Ishikawa (cell line): Measurements from ENCODE around the gene MYO7A.

Experiments used
- CEBPB ChIP-seq: IDR thresholded peaks from 2 replicates; pipeline ENCODE4 v1.6.1; 2012
- CREB1 ChIP-seq: IDR thresholded peaks from 2 replicates; pipeline ENCODE4 v1.6.1; 2012; ENCODE audit warnings: low read depth
- EGR1 ChIP-seq: IDR thresholded peaks from 2 replicates; pipeline ENCODE4 v1.6.1; 2012
- EP300 ChIP-seq: IDR thresholded peaks from 2 replicates; pipeline ENCODE4 v1.6.1; 2012; ENCODE audit warnings: borderline replicate concordance
- FOXM1 ChIP-seq: IDR thresholded peaks from 2 replicates; pipeline ENCODE4 v1.6.1; 2012; ENCODE audit warnings: low read depth, borderline replicate concordance
- NFIC ChIP-seq: IDR thresholded peaks from 2 replicates; pipeline ENCODE4 v1.6.1; 2012
- RAD21 ChIP-seq: IDR thresholded peaks from 2 replicates; pipeline ENCODE4 v1.6.1; 2012; ENCODE audit warnings: low read depth
- TAF1 ChIP-seq: IDR thresholded peaks from 2 replicates; pipeline ENCODE4 v1.6.1; 2012; ENCODE audit warnings: low read depth, mild to moderate bottlenecking
- TCF12 ChIP-seq: IDR thresholded peaks from 2 replicates; pipeline ENCODE4 v1.6.1; 2012; ENCODE audit warnings: low read depth
- TEAD4 ChIP-seq: IDR thresholded peaks from 2 replicates; pipeline ENCODE4 v1.6.1; 2012
- YY1 ChIP-seq: IDR thresholded peaks from 2 replicates; pipeline ENCODE4 v1.6.1; 2012; ENCODE audit warnings: low read depth
- ZBTB7A ChIP-seq: IDR thresholded peaks from 2 replicates; pipeline ENCODE4 v1.6.1; 2012; ENCODE audit warnings: low read depth
- TF ChIP-seq, protein P1 (sequence below): IDR thresholded peaks from 2 replicates; pipeline ENCODE4 v1.6.1; 2012
- TF ChIP-seq, protein P2 (sequence below): IDR thresholded peaks from 2 replicates; pipeline ENCODE4 v1.6.1; 2012
- TF ChIP-seq, protein P3 (sequence below): IDR thresholded peaks from 2 replicates; pipeline ENCODE4 v1.6.1; 2012; ENCODE audit warnings: low read depth, mild to moderate bottlenecking

The MYO7A gene

DNA sequence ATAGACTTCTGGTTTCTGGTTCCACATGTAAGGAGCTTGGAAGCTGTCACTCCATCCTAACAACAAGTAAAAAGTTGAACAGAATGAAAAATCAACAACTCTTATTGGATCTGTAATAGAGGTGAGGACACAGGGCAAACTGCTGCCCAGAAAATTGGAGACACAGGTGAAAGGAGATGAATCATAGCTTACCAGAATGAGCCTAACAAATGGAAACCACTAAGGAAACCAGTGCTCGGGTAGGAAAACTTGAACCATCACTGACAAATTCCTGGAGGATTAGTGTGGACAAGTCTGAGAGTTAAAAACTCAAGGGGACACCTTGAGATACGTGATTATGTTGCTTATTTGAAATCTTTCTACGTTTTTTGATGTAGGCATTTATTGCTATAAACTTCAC, 121.4 kb downstream of the MYO7A start:
- TF ChIP-seq CREB1 (no peak), TCF12 (no peak), ZBTB7A (no peak), FOXM1 (no peak), EGR1 (no peak), TEAD4 (no peak)
- TF ChIP-seq, protein P1, sequence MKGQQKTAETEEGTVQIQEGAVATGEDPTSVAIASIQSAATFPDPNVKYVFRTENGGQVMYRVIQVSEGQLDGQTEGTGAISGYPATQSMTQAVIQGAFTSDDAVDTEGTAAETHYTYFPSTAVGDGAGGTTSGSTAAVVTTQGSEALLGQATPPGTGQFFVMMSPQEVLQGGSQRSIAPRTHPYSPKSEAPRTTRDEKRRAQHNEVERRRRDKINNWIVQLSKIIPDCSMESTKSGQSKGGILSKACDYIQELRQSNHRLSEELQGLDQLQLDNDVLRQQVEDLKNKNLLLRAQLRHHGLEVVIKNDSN, result no peak
- TF ChIP-seq, protein P2, sequence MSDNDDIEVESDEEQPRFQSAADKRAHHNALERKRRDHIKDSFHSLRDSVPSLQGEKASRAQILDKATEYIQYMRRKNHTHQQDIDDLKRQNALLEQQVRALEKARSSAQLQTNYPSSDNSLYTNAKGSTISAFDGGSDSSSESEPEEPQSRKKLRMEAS, result no peak

- no peak for TF ChIP-seq NFIC
- no peak for TF ChIP-seq TEAD4
- no peak for TF ChIP-seq FOXM1
- TF ChIP-seq ZBTB7A, result no peak
- TF ChIP-seq, protein P2, result no peak
- no peak for TF ChIP-seq RAD21
Measured at GRCh38 chr11:77250881-77251640, 123.0 kb downstream of the MYO7A start.

DNA sequence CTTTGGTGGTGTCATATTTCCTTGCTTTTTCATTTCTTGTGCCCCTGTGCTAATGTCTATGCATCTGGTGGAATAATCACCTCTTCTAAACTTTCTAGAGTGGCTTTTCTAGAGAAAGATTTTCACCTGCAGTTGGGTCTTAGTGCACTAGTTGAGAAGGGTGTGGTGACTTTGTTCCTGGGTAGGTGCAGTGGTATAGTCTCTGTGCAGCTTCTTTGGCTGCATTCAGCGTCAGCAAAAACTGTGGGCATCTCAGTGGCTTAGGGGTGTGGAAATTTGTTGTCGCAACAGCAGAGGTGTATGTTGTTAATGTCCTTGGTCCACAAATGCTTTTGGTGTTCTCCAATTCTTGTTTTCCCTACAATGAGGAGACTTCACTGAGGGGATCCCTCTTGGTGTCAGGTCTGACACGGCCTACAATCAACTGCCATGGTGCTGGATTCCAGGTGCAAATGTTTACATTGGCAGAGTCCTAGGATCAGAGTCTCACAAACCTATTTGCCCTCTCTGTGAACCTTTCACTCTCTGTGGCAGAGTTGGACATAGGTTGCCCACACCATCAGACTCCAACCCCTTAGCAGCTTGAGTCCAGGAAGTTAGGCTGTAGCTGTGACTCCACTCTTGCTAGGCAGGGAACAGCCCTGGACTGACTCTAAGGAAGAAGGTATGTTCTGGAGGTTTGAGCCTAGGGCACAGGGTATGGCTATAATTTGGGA, 124.7 kb downstream of the MYO7A start:
- TF ChIP-seq, protein P1, result no peak
- TF ChIP-seq NFIC (no peak), TCF12 (no peak), CEBPB (no peak)
- TF ChIP-seq, protein P2, result no peak

GRCh38 chr11:77253690-77254089, 125.6 kb downstream of the MYO7A start:
- TF ChIP-seq TAF1 (no peak), EGR1 (no peak), CEBPB (no peak), FOXM1 (no peak), TCF12 (no peak), ZBTB7A (no peak), EP300 (no peak), NFIC (no peak), YY1 (no peak), TEAD4 (no peak), RAD21 (no peak), CREB1 (no peak)
- TF ChIP-seq, protein P1, result no peak
- TF ChIP-seq, protein P2, result no peak
- TF ChIP-seq, protein P3, sequence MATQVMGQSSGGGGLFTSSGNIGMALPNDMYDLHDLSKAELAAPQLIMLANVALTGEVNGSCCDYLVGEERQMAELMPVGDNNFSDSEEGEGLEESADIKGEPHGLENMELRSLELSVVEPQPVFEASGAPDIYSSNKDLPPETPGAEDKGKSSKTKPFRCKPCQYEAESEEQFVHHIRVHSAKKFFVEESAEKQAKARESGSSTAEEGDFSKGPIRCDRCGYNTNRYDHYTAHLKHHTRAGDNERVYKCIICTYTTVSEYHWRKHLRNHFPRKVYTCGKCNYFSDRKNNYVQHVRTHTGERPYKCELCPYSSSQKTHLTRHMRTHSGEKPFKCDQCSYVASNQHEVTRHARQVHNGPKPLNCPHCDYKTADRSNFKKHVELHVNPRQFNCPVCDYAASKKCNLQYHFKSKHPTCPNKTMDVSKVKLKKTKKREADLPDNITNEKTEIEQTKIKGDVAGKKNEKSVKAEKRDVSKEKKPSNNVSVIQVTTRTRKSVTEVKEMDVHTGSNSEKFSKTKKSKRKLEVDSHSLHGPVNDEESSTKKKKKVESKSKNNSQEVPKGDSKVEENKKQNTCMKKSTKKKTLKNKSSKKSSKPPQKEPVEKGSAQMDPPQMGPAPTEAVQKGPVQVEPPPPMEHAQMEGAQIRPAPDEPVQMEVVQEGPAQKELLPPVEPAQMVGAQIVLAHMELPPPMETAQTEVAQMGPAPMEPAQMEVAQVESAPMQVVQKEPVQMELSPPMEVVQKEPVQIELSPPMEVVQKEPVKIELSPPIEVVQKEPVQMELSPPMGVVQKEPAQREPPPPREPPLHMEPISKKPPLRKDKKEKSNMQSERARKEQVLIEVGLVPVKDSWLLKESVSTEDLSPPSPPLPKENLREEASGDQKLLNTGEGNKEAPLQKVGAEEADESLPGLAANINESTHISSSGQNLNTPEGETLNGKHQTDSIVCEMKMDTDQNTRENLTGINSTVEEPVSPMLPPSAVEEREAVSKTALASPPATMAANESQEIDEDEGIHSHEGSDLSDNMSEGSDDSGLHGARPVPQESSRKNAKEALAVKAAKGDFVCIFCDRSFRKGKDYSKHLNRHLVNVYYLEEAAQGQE, result no peak

DNA sequence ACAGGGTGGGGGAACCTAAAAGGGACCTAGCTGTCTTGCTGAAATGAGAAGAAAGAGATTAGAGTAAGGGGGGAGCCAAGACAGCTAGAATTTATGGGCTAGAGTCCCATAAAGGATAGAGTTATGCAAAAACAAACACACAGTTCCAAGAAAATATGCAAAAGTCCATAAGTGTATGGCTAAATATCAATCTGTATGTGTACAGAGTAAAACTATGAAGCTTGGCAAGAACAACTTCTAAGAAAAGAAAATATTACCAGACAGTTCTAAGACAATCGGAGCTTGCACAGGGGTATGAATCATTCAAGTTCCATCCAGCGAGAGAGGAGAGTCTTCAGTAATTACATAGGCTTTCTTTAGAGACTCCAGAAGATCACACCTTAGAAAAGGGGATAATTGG, 131.6 kb downstream of the MYO7A start:
- TF ChIP-seq, protein P3, result no peak
- TF ChIP-seq, protein P2, result no peak
- TF ChIP-seq, protein P1, result no peak
- TF ChIP-seq RAD21, result no peak
- TF ChIP-seq EP300, result no peak
- TF ChIP-seq NFIC, result no peak
- no peak for TF ChIP-seq FOXM1
- no peak for TF ChIP-seq ZBTB7A
- TF ChIP-seq CREB1, result no peak
- no peak for TF ChIP-seq CEBPB
- TF ChIP-seq YY1, result no peak
- no peak for TF ChIP-seq TEAD4
- TF ChIP-seq TCF12, result no peak
